Skeletal muscle tissue (tissue), 4 donors: ENCODE data around the gene EPHB1. TPM values are rescaled to one million over a fixed set of nuclear protein-coding genes. Genes with fewer than 3 reads are reported as not detected.

Source experiments
- H3K27ac ChIP-seq: one replicate; pipeline ENCODE4 v1.7.0; 2013; ENCODE audit warnings: mild to moderate bottlenecking, low read depth, low read length, inconsistent platforms
- H3K27me3 ChIP-seq, 3 donors: one replicate each; pipeline ENCODE4 v1.7.0; 2013; ENCODE audit warnings: low read length in 3 of 3; ENCODE audit not compliant: control insufficient read depth in 3 of 3, insufficient read depth in 3 of 3
- H3K36me3 ChIP-seq, 3 donors: one replicate each; pipeline ENCODE4 v1.7.0; 2013; ENCODE audit warnings: low read length in 3 of 3; ENCODE audit not compliant: control insufficient read depth in 3 of 3, insufficient read depth in 3 of 3
- H3K4me1 ChIP-seq, 3 donors: one replicate each; pipeline ENCODE4 v1.7.0; 2013; ENCODE audit warnings: low read length in 3 of 3, mild to moderate bottlenecking in 3 of 3; ENCODE audit not compliant: control insufficient read depth in 3 of 3, insufficient read depth in 3 of 3
- H3K4me3 ChIP-seq, 3 donors: one replicate each; pipeline ENCODE4 v1.7.0; 2013; ENCODE audit warnings: low read length in 3 of 3
- H3K9ac ChIP-seq, 3 donors: one replicate each; pipeline ENCODE4 v1.7.0; 2013; ENCODE audit warnings: low read length in 3 of 3, mild to moderate bottlenecking in 3 of 3, moderate library complexity in 2 of 3, low read depth in 1 of 3
- H3K9me3 ChIP-seq, 3 donors: one replicate each; pipeline ENCODE4 v1.7.0; 2013; ENCODE audit warnings: low read length in 3 of 3; ENCODE audit not compliant: control insufficient read depth in 3 of 3
- total RNA-seq: library from RNA; depleted of rRNA; stranded (reverse); fragments of >200 nt; gene quantifications from one replicate; pipeline ENCODE4 v1.2.3, GENCODE V29; 2014
- donor health status: Osteomylitis.

Gene EPHB1
- total RNA-seq, 1 donor from 2014 or later = 5.7 TPM

- Histone ChIP-seq H3K36me3 (peaks cover 0 to 6% (median 0%) of the 10 kb centered on the region in 3 donors), H3K27ac (no peak overlapping the region), H3K4me1 (peaks cover 0 to 4% (median 0%) of the 10 kb centered on the region in 3 donors), H3K9ac (no peak overlapping the region), H3K27me3 (no peaks in the 10 kb centered on the region), H3K4me3 (no peak overlapping the region), H3K9me3 (no peaks in the 10 kb centered on the region)
Observed at GRCh38 chr3:134928392-134928791, 133.3 kb downstream of the EPHB1 start.

GRCh38 chr3:134928819-134929218 lies 133.8 kb downstream of the EPHB1 start:
- H3K4me1 ChIP-seq = peaks cover 0 to 4% (median 0%) of the 10 kb centered on the region in 3 donors
- no peak overlapping the region for H3K4me3 ChIP-seq
- H3K9me3 ChIP-seq = no peaks in the 10 kb centered on the region
- H3K27me3 ChIP-seq = no peaks in the 10 kb centered on the region
- no peak overlapping the region for H3K9ac ChIP-seq
- H3K36me3 ChIP-seq = peaks cover 0 to 6% (median 0%) of the 10 kb centered on the region in 3 donors
- H3K27ac ChIP-seq = no peak overlapping the region

DNA sequence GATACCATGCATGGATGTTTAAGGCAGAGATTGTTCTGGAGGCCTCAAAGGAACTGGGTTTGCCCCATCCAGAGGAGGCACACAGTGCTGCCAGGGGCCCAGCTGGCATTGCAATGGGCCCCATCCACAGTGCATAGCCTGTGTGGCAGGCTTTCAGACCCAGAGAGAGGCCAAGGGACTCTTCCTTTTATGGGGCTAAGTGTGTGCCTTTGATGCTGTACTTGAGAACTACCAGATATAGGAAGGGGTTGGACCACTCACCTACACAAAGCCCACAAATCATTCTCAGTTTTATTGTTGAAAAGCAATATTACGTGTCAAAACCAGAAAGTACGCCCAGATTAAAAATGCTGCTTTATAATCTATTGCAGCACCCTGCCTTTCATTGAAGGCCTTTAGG lies 134.9 kb downstream of the EPHB1 start:
- Histone ChIP-seq H3K27ac (no peak overlapping the region), H3K4me3 (no peak overlapping the region), H3K9me3 (no peaks in the 10 kb centered on the region), H3K9ac (no peak overlapping the region), H3K27me3 (no peaks in the 10 kb centered on the region), H3K36me3 (peaks cover 0 to 6% (median 0%) of the 10 kb centered on the region in 3 donors), H3K4me1 (peaks cover 0 to 4% (median 0%) of the 10 kb centered on the region in 3 donors)

DNA sequence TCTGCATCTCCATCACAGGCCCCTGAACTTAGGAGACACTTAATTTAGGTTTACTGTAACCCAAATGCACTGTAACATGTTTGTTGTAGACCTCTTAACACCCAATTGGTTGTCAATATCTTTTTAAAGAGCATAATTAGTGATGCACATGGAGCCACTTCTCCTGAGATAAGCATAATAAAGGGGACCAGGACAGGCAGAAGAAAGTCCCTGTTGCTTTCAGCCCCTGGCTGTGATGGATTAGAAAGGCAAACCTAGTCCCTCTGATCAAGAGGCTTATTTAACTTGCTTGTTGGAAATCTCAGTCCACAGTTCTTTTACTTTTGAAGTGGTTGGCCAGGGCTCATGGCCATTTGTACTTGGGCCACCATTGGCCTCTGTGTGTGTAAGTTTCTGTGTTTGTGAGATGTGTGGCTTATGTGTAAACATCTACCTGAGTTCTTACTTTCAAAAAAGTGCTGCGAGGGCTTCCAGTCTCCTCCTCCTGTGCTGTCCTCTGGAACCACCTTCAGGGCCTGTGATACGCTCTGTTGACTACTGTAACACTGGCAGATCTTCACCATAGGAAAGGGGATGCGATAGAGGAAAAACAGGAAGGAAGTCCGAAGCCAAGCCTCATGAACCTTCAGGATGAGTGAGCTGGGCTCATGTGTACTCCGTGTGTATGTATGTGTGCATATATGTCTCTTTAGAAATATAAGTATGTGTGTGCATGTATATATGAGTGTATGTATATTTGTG lies 136.2 kb downstream of the EPHB1 start:
- no peak overlapping the region for H3K4me3 ChIP-seq
- no peaks in the 10 kb centered on the region for H3K9me3 ChIP-seq
- H3K9ac ChIP-seq = no peak overlapping the region
- no peaks in the 10 kb centered on the region for H3K27me3 ChIP-seq
- H3K36me3 ChIP-seq = peaks cover 0 to 6% (median 0%) of the 10 kb centered on the region in 3 donors
- H3K27ac ChIP-seq = no peak overlapping the region
- H3K4me1 ChIP-seq = peaks cover 0 to 4% (median 0%) of the 10 kb centered on the region in 3 donors

GRCh38 chr3:134932035-134932434 lies 137.0 kb downstream of the EPHB1 start:
- Histone ChIP-seq H3K4me1 (peaks cover 0 to 4% (median 0%) of the 10 kb centered on the region in 3 donors), H3K4me3 (no peak overlapping the region), H3K36me3 (peaks cover 0 to 4% (median 0%) of the 10 kb centered on the region in 3 donors), H3K9ac (no peak overlapping the region), H3K27ac (no peak overlapping the region), H3K9me3 (no peaks in the 10 kb centered on the region), H3K27me3 (no peaks in the 10 kb centered on the region)

- Histone ChIP-seq H3K9me3 (no peaks in the 10 kb centered on the region), H3K4me3 (no peak overlapping the region), H3K27ac (no peak overlapping the region), H3K4me1 (peaks cover 0 to 3% (median 2%) of the 10 kb centered on the region in 3 donors), H3K27me3 (no peaks in the 10 kb centered on the region), H3K36me3 (peaks cover 0 to 3% (median 0%) of the 10 kb centered on the region in 3 donors), H3K9ac (no peak overlapping the region)
Observed at GRCh38 chr3:134933997-134934396, 138.9 kb downstream of the EPHB1 start.

DNA sequence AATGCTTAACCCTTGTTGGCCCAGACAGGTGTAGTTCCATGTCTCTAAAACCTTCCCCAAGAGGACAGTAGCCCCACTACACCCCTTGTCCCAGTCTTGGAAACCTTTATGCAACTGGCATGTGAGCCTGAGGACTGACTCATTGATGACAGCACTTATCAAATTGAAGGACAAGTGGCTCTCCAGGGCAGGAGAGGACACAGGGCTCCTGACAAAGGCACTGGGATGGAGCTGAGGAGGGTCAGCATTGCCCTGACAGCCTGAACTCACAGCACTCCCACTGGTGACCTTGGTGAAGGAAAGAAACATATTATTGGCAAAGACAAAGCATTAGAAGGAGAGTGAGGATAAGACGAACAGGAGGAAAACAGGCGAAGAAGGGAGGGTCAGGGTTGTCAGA lies 139.9 kb downstream of the EPHB1 start:
- Histone ChIP-seq H3K27ac (no peak overlapping the region), H3K9me3 (no peaks in the 10 kb centered on the region), H3K9ac (no peak overlapping the region), H3K27me3 (no peaks in the 10 kb centered on the region), H3K36me3 (peaks cover 0 to 3% (median 0%) of the 10 kb centered on the region in 3 donors), H3K4me3 (no peak overlapping the region), H3K4me1 (peaks cover 0 to 3% (median 2%) of the 10 kb centered on the region in 3 donors)

GRCh38 chr3:134937256-134938028 lies 142.4 kb downstream of the EPHB1 start:
- H3K4me1 ChIP-seq = peaks cover 0 to 3% (median 2%) of the 10 kb centered on the region in 3 donors
- H3K9me3 ChIP-seq = no peaks in the 10 kb centered on the region
- no peak overlapping the region for H3K9ac ChIP-seq
- H3K27ac ChIP-seq = no peak overlapping the region
- no peak overlapping the region for H3K4me3 ChIP-seq
- H3K27me3 ChIP-seq = no peaks in the 10 kb centered on the region
- H3K36me3 ChIP-seq = no peaks in the 10 kb centered on the region

DNA sequence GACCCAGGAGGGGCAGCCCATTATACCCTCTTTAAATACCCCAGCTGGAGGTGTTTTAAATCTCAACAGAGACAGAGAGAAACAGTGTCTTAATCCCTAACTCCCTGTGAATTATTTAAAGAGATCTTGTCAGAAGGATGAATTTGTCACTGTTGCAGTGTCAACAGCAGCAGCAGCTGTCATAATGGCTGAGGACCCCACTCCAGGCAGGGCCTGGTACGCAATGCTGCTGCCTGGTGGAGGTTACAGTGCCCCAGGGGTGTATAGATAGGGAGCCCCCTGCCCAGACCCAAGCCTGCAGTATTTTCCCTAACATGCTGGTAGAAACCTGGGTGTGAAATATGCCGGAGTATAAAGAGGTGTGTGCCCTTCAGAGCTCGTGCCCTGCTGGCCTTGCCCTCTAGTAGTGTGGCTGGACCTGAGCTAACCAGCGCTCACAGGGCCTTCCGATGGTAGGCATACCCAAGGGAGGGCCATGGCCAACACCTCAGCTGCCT lies 143.0 kb downstream of the EPHB1 start:
- Histone ChIP-seq H3K4me1 (peaks cover 0 to 3% (median 2%) of the 10 kb centered on the region in 3 donors), H3K9ac (no peak overlapping the region), H3K27me3 (no peaks in the 10 kb centered on the region), H3K36me3 (no peaks in the 10 kb centered on the region), H3K27ac (no peak overlapping the region), H3K9me3 (no peaks in the 10 kb centered on the region), H3K4me3 (no peak overlapping the region)

- Histone ChIP-seq H3K4me1 (peaks cover 0 to 3% (median 2%) of the 10 kb centered on the region in 3 donors), H3K9me3 (no peaks in the 10 kb centered on the region), H3K27me3 (no peaks in the 10 kb centered on the region), H3K9ac (no peak overlapping the region), H3K4me3 (no peak overlapping the region), H3K27ac (no peak overlapping the region), H3K36me3 (no peaks in the 10 kb centered on the region)
Observed at GRCh38 chr3:134939978-134940377, 144.9 kb downstream of the EPHB1 start.
